ENCODE data around the gene ZNF579. TPM values are rescaled to one million over a fixed set of nuclear protein-coding genes. Genes with fewer than 3 reads are reported as not detected.

Gene ZNF579
- total RNA-seq, 2 experiments from 2014 or later = 6.1 to 11.1 TPM

GRCh38 chr19:55614711-55615542 is 34.3 kb upstream of the ZNF579 start:
- H3K36me3 ChIP-seq (ENCODE audit: insufficient read depth, low read length) = peaks cover 39% of the 10 kb centered on the region
- H3K4me3 ChIP-seq (ENCODE audit: low read depth, low read length, poor library complexity, severe bottlenecking) = no peak overlapping the region
- no peak overlapping the region for H2AFZ ChIP-seq (ENCODE audit: low read length)
- intact Hi-C loops (cut with micrococcal nuclease; ENCODE audit: unreplicated experiment) = no loop called here
- H3K27ac ChIP-seq (ENCODE audit: low read depth, low read length, poor library complexity, severe bottlenecking) = no peak overlapping the region
- H3K79me2 ChIP-seq (ENCODE audit: insufficient read depth, low read depth, low read length) = no peaks in the 10 kb centered on the region
- DNase-seq (ENCODE audit: low spot score) = no peak
- BruUV-seq (replicated peaks) = no TSS peak
- H3K9me2 ChIP-seq (ENCODE audit: insufficient read depth, low read length) = no peaks in the 10 kb centered on the region
- POLR2A ChIA-PET = no interaction called here
- CTCF ChIA-PET (ENCODE audit: unreplicated experiment) = no interaction called here
- TF ChIP-seq EZH2phosphoT487 (IDR thresholded peaks at IDR 0.05; ENCODE audit: borderline replicate concordance, low read depth, low read length) (no peak), CTCF (conservative IDR thresholded peaks at IDR 0.05; ENCODE audit: low read length) (no peak)
- no peaks in the 10 kb centered on the region for H4K20me1 ChIP-seq (ENCODE audit: insufficient read depth, low read length)
- H3K4me2 ChIP-seq (ENCODE audit: low read length) = no peak overlapping the region
- no peaks in the 10 kb centered on the region for H3K4me1 ChIP-seq (ENCODE audit: insufficient read depth, low read length, poor library complexity, severe bottlenecking)
- H3K9me3 ChIP-seq (ENCODE audit: low read length) = no peaks in the 10 kb centered on the region

DNA sequence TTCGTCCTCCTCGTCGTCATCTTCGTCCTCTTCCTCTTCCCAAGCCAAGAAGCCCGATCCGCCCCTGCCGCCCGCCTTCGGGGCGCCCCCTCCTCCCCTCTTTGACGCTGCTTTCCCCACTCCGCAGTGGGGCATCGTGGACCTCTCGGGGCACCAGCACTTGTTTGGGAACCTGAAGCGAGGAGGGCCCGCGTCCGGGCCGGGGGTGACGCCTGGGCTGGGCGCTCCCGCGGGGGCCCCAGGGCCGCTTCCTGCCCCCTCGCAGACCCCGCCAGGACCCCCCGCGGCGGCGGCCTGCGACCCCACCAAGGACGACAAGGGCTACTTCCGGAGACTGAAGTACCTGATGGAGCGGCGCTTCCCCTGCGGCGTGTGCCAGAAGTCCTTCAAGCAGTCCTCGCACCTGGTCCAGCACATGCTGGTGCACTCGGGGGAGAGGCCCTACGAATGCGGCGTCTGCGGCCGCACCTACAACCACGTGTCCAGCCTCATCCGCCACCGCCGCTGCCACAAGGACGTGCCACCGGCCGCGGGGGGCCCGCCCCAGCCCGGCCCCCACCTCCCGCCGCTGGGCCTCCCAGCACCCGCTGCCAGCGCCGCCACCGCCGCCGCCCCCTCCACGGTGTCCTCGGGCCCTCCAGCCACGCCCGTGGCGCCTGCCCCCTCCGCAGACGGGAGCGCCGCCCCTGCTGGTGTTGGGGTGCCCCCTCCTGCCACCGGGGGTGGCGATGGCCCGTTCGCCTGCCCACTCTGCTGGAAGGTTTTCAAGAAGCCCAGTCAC is 33.5 kb upstream of the ZNF579 start:
- CTCF ChIA-PET (ENCODE audit: unreplicated experiment) = no interaction called here
- peaks cover 47% of the 10 kb centered on the region for H3K36me3 ChIP-seq (ENCODE audit: insufficient read depth, low read length)
- no TSS peak for BruUV-seq (replicated peaks)
- no peak overlapping the region for H3K4me2 ChIP-seq (ENCODE audit: low read length)
- no peak overlapping the region for H3K27ac ChIP-seq (ENCODE audit: low read depth, low read length, poor library complexity, severe bottlenecking)
- H3K9me3 ChIP-seq (ENCODE audit: low read length) = no peaks in the 10 kb centered on the region
- H3K79me2 ChIP-seq (ENCODE audit: insufficient read depth, low read depth, low read length) = no peaks in the 10 kb centered on the region
- no peak overlapping the region for H2AFZ ChIP-seq (ENCODE audit: low read length)
- no peak for TF ChIP-seq CTCF (conservative IDR thresholded peaks at IDR 0.05; ENCODE audit: low read length)
- no peak for TF ChIP-seq EZH2phosphoT487 (IDR thresholded peaks at IDR 0.05; ENCODE audit: borderline replicate concordance, low read depth, low read length)
- H3K9me2 ChIP-seq (ENCODE audit: insufficient read depth, low read length) = no peaks in the 10 kb centered on the region
- DNase-seq (ENCODE audit: low spot score) = no peak
- no peaks in the 10 kb centered on the region for H4K20me1 ChIP-seq (ENCODE audit: insufficient read depth, low read length)
- POLR2A ChIA-PET = no interaction called here
- no peak overlapping the region for H3K4me3 ChIP-seq (ENCODE audit: low read depth, low read length, poor library complexity, severe bottlenecking)
- H3K4me1 ChIP-seq (ENCODE audit: insufficient read depth, low read length, poor library complexity, severe bottlenecking) = no peaks in the 10 kb centered on the region
- intact Hi-C loops (cut with micrococcal nuclease; ENCODE audit: unreplicated experiment) = no loop called here

DNA sequence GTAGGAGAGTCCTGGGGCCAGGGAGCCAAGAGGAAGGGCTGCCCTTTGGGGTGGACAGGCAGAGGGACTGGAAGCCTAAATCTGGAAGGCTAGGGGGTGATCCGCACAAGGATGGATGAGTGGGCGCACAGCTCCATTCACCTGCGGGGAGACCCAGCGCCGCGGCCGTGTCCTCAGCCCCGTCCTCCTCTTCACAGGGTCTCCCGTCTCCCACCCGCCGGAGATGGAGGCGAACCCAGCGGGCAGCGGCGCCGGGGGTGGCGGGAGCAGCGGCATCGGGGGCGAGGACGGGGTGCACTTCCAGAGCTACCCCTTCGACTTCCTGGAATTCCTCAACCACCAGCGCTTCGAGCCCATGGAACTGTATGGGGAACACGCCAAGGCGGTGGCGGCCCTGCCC is 32.7 kb upstream of the ZNF579 start:
- H3K79me2 ChIP-seq (ENCODE audit: insufficient read depth, low read depth, low read length) = 0 out of 2 replicates have a peak, but pooled peaks cover 3% of the 10 kb centered on the region
- H4K20me1 ChIP-seq (ENCODE audit: insufficient read depth, low read length) = no peaks in the 10 kb centered on the region
- no peak for DNase-seq (ENCODE audit: low spot score)
- no peak for TF ChIP-seq EZH2phosphoT487 (IDR thresholded peaks at IDR 0.05; ENCODE audit: borderline replicate concordance, low read depth, low read length)
- TF ChIP-seq CTCF (conservative IDR thresholded peaks at IDR 0.05; ENCODE audit: low read length) = no peak
- peaks cover 53% of the 10 kb centered on the region for H3K36me3 ChIP-seq (ENCODE audit: insufficient read depth, low read length)
- no TSS peak for BruUV-seq (replicated peaks)
- intact Hi-C loops (cut with micrococcal nuclease; ENCODE audit: unreplicated experiment) = no loop called here
- H3K4me3 ChIP-seq (ENCODE audit: low read depth, low read length, poor library complexity, severe bottlenecking) = no peak overlapping the region
- H3K4me2 ChIP-seq (ENCODE audit: low read length) = no peak overlapping the region
- no peak overlapping the region for H3K27ac ChIP-seq (ENCODE audit: low read depth, low read length, poor library complexity, severe bottlenecking)
- no peaks in the 10 kb centered on the region for H3K9me3 ChIP-seq (ENCODE audit: low read length)
- H3K4me1 ChIP-seq (ENCODE audit: insufficient read depth, low read length, poor library complexity, severe bottlenecking) = no peaks in the 10 kb centered on the region
- H2AFZ ChIP-seq (ENCODE audit: low read length) = no peak overlapping the region
- H3K9me2 ChIP-seq (ENCODE audit: insufficient read depth, low read length) = no peaks in the 10 kb centered on the region
- ChIA-PET POLR2A (no interaction called here), CTCF (ENCODE audit: unreplicated experiment) (no interaction called here)

All from OCI-LY7 (cell line).